GM21528 (cell line): ENCODE data around the gene ADAMTS14.

Experiments
- ATAC-seq: cut with Tn5 transposase; IDR thresholded peaks from one replicate; pipeline ENCODE4 v1.9.1; 2021; ENCODE audit warnings: mild to moderate bottlenecking, moderate library complexity; ENCODE audit not compliant: unreplicated experiment, low FRiP score

The ADAMTS14 gene

GRCh38 chr10:70745555-70745954 lies 73.2 kb downstream of the ADAMTS14 start:
- no peak for ATAC-seq

GRCh38 chr10:70747192-70747965 lies 75.1 kb downstream of the ADAMTS14 start:
- ATAC-seq = no peak

- ATAC-seq = no peak
Observed at GRCh38 chr10:70748305-70748704, 76.0 kb downstream of the ADAMTS14 start.

GRCh38 chr10:70748801-70749573 lies 76.7 kb downstream of the ADAMTS14 start:
- no peak for ATAC-seq

GRCh38 chr10:70749756-70750155 lies 77.5 kb downstream of the ADAMTS14 start:
- ATAC-seq = no peak

GRCh38 chr10:70750156-70750703 lies 77.9 kb downstream of the ADAMTS14 start:
- ATAC-seq = no peak

GRCh38 chr10:70751356-70751755 lies 79.0 kb downstream of the ADAMTS14 start:
- no peak for ATAC-seq

GRCh38 chr10:70751991-70752390 lies 79.7 kb downstream of the ADAMTS14 start:
- ATAC-seq = no peak

GRCh38 chr10:70752571-70752970 lies 80.3 kb downstream of the ADAMTS14 start:
- no peak for ATAC-seq

- no peak for ATAC-seq
Observed at GRCh38 chr10:70753026-70753663, 80.8 kb downstream of the ADAMTS14 start.

- no peak for ATAC-seq
Observed at GRCh38 chr10:70753841-70754621, 81.7 kb downstream of the ADAMTS14 start.

- no peak for ATAC-seq
Observed at GRCh38 chr10:70756700-70757360, 84.5 kb downstream of the ADAMTS14 start.

GRCh38 chr10:70757856-70758255 lies 85.5 kb downstream of the ADAMTS14 start:
- no peak for ATAC-seq

- no peak for ATAC-seq
Observed at GRCh38 chr10:70758757-70759514, 86.6 kb downstream of the ADAMTS14 start.

GRCh38 chr10:70759781-70760180 lies 87.5 kb downstream of the ADAMTS14 start:
- no peak for ATAC-seq

- no peak for ATAC-seq
Observed at GRCh38 chr10:70760271-70760787, 88.0 kb downstream of the ADAMTS14 start.

- ATAC-seq = no peak
Observed at GRCh38 chr10:70761031-70761601, 88.8 kb downstream of the ADAMTS14 start.

- ATAC-seq = no peak
Observed at GRCh38 chr10:70761727-70762350, 89.5 kb downstream of the ADAMTS14 start.
